GM19043 (cell line): ENCODE data around the gene SSBP1.
A peak's percentile ranks its signal among the peaks of the same experiment; 100 is the strongest.
"Not testable (repeated sequence)": the region's sequence is repeated elsewhere in the genome, so short reads cannot be mapped to it uniquely, and the experiment has no call there.

Experiments used
- ATAC-seq: cut with Tn5 transposase; IDR thresholded peaks from one replicate; pipeline ENCODE4 v1.9.1; 2021; ENCODE audit warnings: low read depth; ENCODE audit not compliant: unreplicated experiment

SSBP1 gene

DNA sequence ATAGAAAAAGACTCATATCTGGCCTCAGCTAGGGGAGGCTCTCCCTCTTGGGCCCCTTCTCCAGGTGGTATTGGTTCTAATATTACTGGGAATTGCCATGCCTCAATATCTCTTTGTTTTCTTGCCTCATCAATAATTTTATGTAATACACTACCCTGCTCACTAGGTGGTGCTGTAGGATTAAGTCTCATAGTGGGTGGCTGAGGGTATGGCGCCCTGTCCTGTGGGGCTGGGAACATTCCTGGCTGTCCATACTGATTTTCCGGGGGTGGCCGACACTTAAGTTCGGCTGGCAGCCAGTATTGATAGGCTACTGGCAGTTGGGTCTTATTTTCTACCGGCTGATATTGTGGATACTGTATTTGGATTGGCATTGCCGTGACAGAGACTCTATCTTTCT lies 16.8 kb downstream of the SSBP1 start:
- ATAC-seq, result no peak

DNA sequence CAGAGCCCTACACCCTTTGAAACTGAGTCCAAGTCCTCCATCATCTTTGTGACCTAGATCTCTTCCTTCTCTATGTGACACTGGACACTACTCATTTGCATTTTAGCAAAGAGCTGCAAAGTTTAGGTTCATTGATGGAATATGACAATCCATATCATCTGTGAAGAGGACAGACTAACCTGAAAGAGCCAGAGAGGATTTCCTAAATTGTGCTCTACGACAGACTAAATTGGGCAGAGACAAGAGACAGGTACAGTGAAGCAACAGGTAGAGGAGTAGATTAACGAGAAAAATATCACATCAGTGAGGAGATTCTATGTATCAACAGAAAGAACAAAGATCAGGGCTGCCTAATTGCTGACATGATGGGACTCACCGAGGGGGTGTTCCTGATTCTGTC lies 25.6 kb downstream of the SSBP1 start, which contains the start of gene TAS2R3:
Gene TAS2R3 (plus strand): TSS at position 301 of the 400 bp plus-strand sequence. CDS start 62 bp downstream, at position 363.
- ATAC-seq, result no peak

DNA sequence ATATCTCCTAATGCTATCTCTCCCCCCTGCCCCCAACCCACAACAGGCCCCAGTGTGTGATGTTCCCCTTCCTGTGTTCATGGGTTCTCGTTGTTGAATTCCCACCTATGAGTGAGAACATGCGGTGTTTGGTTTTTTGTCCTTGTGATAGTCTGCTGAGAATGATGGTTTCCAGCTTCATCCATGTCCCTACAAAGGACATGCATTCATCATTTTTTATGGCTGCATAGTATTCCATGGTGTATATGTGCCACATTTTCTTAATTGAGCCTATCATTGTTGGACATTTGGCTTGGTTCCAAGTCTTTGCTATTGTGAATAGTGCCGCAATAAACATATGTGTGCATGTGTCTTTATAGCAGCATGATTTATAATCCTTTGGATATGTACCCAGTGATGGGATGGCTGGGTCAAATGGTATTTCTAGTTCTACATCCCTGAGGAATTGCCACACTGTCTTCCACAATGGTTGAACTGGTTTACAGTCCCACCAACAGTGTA lies 32.0 kb downstream of the SSBP1 start:
- not testable (repeated sequence) for ATAC-seq

DNA sequence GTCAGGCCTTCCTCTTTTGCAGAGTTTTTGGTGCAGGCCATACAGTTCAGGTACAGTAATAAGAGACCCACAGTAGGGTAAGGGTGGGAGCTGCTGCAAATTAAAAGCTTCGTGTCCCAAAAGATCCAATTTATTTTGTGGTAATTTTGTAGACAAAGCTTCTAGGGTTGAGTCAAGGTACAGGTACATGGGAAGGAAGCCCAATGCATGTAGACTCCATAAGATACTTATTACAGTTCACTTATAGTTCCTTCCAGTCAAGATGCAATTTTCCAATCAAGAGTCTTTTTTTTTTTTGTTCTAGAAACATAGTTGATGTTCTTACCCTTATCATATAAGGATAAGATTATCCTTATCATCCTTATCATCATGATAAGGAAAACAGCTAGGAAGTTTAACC lies 38.2 kb downstream of the SSBP1 start, which contains the start of gene TAS2R4:
Gene TAS2R4 (plus strand): TSS at position 301 of the 400 bp plus-strand sequence. CDS start 1,815 bp downstream, outside the sequence.
- no peak for ATAC-seq

DNA sequence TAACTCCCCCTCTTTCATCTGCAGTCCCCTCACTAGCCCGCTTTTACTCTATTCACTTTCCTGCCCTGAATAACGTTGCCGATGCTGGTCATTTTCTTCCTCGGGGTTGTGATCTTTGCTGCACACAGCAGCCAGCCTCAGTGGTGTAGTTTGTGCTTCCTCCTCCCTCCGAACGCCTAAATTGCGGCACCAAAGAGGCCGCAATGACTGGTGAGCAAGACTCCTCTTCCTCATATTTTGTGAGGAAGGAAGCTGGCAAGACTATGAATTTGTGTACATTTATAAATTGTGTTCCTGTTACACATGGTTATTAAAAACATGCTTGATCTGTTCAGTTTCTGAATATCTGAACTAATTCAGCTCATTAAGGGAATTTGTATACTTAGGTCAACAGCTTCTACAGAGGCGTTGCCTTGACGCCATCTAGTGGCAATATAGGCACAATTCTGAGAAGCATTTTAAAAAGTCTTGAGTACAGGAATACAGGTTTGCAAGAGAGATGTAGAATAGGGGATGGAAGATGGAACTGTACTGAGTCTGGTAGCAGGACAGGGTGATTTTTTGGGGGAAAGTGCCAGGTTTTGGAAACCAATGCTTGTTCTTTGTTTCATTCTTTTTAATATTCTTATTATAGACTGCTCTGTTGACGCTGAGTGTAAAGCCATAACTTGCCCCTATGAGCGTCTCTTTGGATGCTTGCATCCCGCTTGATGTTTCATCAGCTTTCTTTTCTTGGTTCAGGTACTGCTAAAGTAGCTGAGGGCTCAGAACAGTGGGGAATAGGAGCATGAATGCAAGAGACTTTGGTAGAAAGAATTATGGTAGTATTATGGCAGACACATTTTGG lies 47.8 kb downstream of the SSBP1 start:
- peak; percentile 84 for ATAC-seq

DNA sequence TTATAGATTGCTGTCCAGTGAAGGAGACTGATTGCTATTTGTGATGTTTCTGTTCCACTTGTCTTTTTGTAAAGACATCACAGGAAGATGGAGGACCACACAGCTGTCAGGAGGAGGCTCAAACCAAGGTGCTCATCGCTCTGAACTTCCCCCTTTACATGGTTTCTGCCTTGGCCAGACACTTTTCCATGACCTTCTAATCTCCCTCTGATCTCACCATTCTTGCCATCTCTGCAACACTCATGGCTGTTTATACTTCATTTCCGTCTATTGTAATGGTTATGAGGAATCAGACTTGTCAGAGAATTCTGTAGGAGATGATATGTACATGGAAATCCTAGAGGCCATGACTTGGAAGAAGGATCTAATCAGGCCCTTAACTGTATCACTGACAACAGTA lies 50.1 kb downstream of the SSBP1 start:
- no peak for ATAC-seq

DNA sequence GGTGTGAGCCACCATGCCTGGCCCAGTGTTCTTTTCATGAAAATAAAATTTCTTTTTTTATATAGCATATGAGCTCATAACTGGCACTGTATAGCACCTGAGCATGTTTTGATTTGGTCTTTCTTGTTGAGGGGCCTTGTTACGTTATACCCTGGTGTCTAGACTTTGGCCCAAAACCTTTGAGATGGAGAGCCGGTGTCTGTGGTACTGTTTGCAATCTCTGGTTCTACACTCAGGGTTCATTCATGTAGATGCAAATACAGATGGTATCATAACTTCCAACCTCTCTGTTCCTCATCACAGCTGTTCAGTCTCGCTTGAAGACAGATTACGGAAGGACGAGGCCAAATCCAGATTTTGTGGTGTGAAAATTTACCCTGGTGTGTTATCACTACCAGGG lies 51.8 kb downstream of the SSBP1 start, which contains the start of gene TAS2R5:
Gene TAS2R5 (plus strand): TSS at position 301 of the 400 bp plus-strand sequence. CDS start 145 bp downstream, outside the sequence.
- no peak for ATAC-seq

DNA sequence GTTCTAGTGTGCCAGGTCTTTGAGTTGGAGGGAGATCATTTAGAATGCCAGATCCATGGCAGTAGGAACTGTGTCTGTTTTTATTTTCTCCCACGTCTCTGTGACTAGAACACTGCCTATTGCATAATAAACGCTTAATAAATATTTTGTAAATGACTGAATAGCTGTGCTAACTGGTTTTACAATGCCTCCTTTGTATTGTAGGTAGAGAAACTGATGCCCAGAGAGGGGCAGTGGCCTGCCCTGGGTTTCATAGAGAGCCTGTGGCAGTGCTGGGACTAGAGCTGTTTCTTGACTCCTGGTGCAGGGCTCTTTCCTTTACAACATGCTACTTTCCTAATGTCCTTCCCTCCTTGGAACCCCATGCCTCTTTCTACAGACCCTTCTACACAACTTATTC lies 54.4 kb downstream of the SSBP1 start:
- ATAC-seq, result no peak
